Gastroesophageal sphincter (tissue), 4 donors: ENCODE data around the gene CHST3. TPM values are rescaled to one million over a fixed set of nuclear protein-coding genes. Genes with fewer than 3 reads are reported as not detected.

Experiments used
- ATAC-seq: fragments of 150-250 bp; one replicate; pipeline ENCODE4 v1.9.1; 2016; ENCODE audit warnings: mild to moderate bottlenecking, moderate library complexity
- H3K27ac ChIP-seq, 4 donors: fragments of 200-600 bp; sonication (generic) in 3 of 4; 1 replicate in 3 of 4; 2 replicates in 1 of 4; pipeline ENCODE4 v1.5.1; 2016 to 2019
- H3K27me3 ChIP-seq: fragments of 200-600 bp; sonication (generic); one replicate; pipeline ENCODE4 v1.5.1; 2019
- H3K36me3 ChIP-seq, 2 donors: fragments of 200-600 bp; sonication (generic); one replicate each; pipeline ENCODE4 v1.5.1; 2019; ENCODE audit warnings: control low read depth in 1 of 2
- H3K4me1 ChIP-seq, 3 donors: fragments of 200-600 bp; sonication (generic); 1 replicate in 2 of 3; 2 replicates in 1 of 3; pipeline ENCODE4 v1.5.1; 2016 to 2019; ENCODE audit warnings: control low read depth in 2 of 3
- H3K4me3 ChIP-seq, 2 donors: fragments of 200-600 bp; sonication (generic); one replicate each; pipeline ENCODE4 v1.5.1; 2019; ENCODE audit warnings: mild to moderate bottlenecking in 1 of 2, moderate library complexity in 1 of 2
- H3K9me3 ChIP-seq, 3 donors: fragments of 200-600 bp; sonication (generic); one replicate each; pipeline ENCODE4 v1.5.1; 2017 to 2019; ENCODE audit warnings: control low read depth in 2 of 3
- EP300 ChIP-seq: sonication (generic); formaldehyde crosslinking; IDR thresholded peaks from one replicate; pipeline ENCODE4 v1.6.1; 2017; ENCODE audit warnings: antibody characterized with exemption, mild to moderate bottlenecking
- POLR2A ChIP-seq, 2 donors: fragments of 450-650 bp; IDR thresholded peaks; one replicate each; pipeline ENCODE4 v1.6.1; 2017; ENCODE audit warnings: antibody characterized with exemption in 2 of 2, mild to moderate bottlenecking in 2 of 2, moderate library complexity in 1 of 2
- POLR2AphosphoS5 ChIP-seq: sonication (generic); formaldehyde crosslinking; IDR thresholded peaks from one replicate; pipeline ENCODE4 v1.6.1; 2017; ENCODE audit warnings: antibody characterized with exemption
- WGBS, 2 donors: methylation state at CpG; one replicate each; pipeline ENCODE4 v1.1.5; 2018; ENCODE audit warnings: low coverage in 1 of 2; 5-methylcytosine and 5-hydroxymethylcytosine counted together
- total RNA-seq, 4 donors: library from RNA; depleted of rRNA; stranded (reverse); fragments of >200 nt; gene quantifications; one replicate each; pipeline ENCODE4 v1.1.0, GENCODE V29; 2016
- TF ChIP-seq, protein P1 (sequence below), 4 experiments: fragments of 200-600 bp in 2 of 4; fragments of 450-650 bp in 2 of 4; sonication (generic) in 1 of 4; IDR thresholded peaks; one replicate each; pipeline ENCODE4 v1.5.1; 2017 to 2019; ENCODE audit warnings: antibody characterized with exemption in 4 of 4, mild to moderate bottlenecking in 2 of 4, moderate library complexity in 2 of 4

The CHST3 gene
- total RNA-seq, 4 donors from 2014 or later: 31.8 to 48.0 (median 37.3) TPM

DNA sequence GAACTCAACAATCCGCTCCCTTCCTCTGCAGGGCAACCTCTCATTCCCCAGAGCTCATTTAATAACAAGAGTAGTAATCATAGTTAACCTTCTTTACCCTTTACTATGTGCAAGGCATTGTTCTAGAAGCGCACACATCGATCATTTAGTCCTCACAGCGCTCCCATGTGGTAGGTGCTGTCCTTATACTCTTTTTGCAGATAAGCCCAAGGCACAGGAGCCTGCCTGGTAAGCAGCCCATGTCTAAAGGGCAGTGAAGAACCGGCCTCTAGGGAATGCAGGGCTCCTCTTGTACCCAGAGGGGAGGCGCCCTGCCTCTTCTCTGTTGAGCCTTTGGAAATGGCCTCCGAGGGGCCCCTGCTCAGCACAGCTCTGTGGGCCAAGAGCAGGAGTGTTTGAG lies 14.3 kb downstream of the CHST3 start:
- Histone ChIP-seq H3K9me3 (no peaks in the 10 kb centered on the region), H3K36me3 (no peaks in the 10 kb centered on the region), H3K4me3 (no peak overlapping the region), H3K4me1 (peaks cover 18 to 100% (median 70%) of the 10 kb centered on the region in 3 donors), H3K27ac (peak overlapping the region in 3 of 4 donors; percentile 83 to 88 (median 86)), H3K27me3 (no peaks in the 10 kb centered on the region)
- ATAC-seq: no peak
- 83 to 89% methylated on average over 3 to 5 of the region's 7 CpGs for WGBS, 2 donors
- TF ChIP-seq, protein P1, sequence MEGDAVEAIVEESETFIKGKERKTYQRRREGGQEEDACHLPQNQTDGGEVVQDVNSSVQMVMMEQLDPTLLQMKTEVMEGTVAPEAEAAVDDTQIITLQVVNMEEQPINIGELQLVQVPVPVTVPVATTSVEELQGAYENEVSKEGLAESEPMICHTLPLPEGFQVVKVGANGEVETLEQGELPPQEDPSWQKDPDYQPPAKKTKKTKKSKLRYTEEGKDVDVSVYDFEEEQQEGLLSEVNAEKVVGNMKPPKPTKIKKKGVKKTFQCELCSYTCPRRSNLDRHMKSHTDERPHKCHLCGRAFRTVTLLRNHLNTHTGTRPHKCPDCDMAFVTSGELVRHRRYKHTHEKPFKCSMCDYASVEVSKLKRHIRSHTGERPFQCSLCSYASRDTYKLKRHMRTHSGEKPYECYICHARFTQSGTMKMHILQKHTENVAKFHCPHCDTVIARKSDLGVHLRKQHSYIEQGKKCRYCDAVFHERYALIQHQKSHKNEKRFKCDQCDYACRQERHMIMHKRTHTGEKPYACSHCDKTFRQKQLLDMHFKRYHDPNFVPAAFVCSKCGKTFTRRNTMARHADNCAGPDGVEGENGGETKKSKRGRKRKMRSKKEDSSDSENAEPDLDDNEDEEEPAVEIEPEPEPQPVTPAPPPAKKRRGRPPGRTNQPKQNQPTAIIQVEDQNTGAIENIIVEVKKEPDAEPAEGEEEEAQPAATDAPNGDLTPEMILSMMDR (IDR thresholded peaks at IDR 0.05): no peak
- no peak for TF ChIP-seq POLR2A (IDR thresholded peaks at IDR 0.05)
- TF ChIP-seq POLR2AphosphoS5: no peak

- Histone ChIP-seq H3K4me3 (no peak overlapping the region), H3K27ac (peak overlapping the region in 3 of 4 donors; percentile 83 to 88 (median 86)), H3K9me3 (no peaks in the 10 kb centered on the region), H3K27me3 (no peaks in the 10 kb centered on the region), H3K4me1 (peaks cover 18 to 100% (median 71%) of the 10 kb centered on the region in 3 donors), H3K36me3 (no peaks in the 10 kb centered on the region)
- TF ChIP-seq POLR2A (IDR thresholded peaks at IDR 0.05) (no peak), EP300 (no peak), POLR2AphosphoS5 (no peak)
- TF ChIP-seq, protein P1 (IDR thresholded peaks at IDR 0.05): no peak
- ATAC-seq: no peak
- 60 to 89% methylated on average over 2 to 15 of the region's 15 CpGs for WGBS, 2 donors
These were observed 14.9 kb downstream of the CHST3 start for GRCh38 chr10:71978988-71979691.

DNA sequence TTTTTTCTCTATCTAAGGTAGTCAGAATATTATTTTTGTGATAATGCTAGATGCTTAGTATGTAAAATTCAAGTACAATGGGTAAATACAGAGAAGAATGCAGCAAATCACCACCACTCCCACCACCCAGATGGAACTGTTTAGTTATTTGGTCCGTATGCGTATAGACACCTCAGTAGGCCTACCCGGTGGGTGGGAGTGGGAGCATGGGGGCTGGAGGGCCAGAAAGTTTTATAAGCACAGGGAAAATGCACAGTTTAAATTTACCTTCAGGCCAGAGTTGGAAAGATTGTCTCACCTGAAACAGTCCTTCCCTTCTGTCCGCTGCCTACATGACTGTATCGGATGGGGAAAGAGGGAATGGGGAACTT lies 15.5 kb downstream of the CHST3 start:
- ATAC-seq: no peak
- peaks cover 16 to 100% (median 70%) of the 10 kb centered on the region in 3 donors for H3K4me1 ChIP-seq
- 72 to 85% methylated on average over 4 to 5 of the region's 5 CpGs for WGBS, 2 donors
- no peaks in the 10 kb centered on the region for H3K27me3 ChIP-seq
- no peaks in the 10 kb centered on the region for H3K9me3 ChIP-seq
- TF ChIP-seq POLR2AphosphoS5 (no peak), POLR2A (IDR thresholded peaks at IDR 0.05) (no peak), EP300 (no peak)
- TF ChIP-seq, protein P1 (IDR thresholded peaks at IDR 0.05): no peak
- H3K4me3 ChIP-seq: no peak overlapping the region
- H3K36me3 ChIP-seq: no peaks in the 10 kb centered on the region
- H3K27ac ChIP-seq: peak overlapping the region in 3 of 4 donors; percentile 64 to 86 (median 83)

- Histone ChIP-seq H3K4me3 (peak overlapping the region in 1 of 2 donors; percentile 15), H3K27me3 (no peaks in the 10 kb centered on the region), H3K9me3 (no peaks in the 10 kb centered on the region), H3K36me3 (no peaks in the 10 kb centered on the region), H3K4me1 (peaks cover 16 to 100% (median 70%) of the 10 kb centered on the region in 3 donors), H3K27ac (peak overlapping the region; percentile 47 to 91 (median 84))
- no peak for ATAC-seq
- WGBS, 2 donors: 25 to 34% methylated on average over 6 to 7 of the region's 10 CpGs
- TF ChIP-seq POLR2AphosphoS5 (no peak), EP300 (no peak)
- TF ChIP-seq, protein P1 (IDR thresholded peaks at IDR 0.05): no peak
These were observed 16.2 kb downstream of the CHST3 start for GRCh38 chr10:71980181-71981014.
